ENCODE results near the gene PDAP1. TPM values are rescaled to one million over a fixed set of nuclear protein-coding genes. Genes with fewer than 3 reads are reported as not detected.

The PDAP1 gene
- total and polyA plus RNA-seq, 9 of the 15 experiments (the other 6 are each of a cell fraction or from before 2014, with no cell fraction given): 10.2 to 315 (median 129) TPM

DNA sequence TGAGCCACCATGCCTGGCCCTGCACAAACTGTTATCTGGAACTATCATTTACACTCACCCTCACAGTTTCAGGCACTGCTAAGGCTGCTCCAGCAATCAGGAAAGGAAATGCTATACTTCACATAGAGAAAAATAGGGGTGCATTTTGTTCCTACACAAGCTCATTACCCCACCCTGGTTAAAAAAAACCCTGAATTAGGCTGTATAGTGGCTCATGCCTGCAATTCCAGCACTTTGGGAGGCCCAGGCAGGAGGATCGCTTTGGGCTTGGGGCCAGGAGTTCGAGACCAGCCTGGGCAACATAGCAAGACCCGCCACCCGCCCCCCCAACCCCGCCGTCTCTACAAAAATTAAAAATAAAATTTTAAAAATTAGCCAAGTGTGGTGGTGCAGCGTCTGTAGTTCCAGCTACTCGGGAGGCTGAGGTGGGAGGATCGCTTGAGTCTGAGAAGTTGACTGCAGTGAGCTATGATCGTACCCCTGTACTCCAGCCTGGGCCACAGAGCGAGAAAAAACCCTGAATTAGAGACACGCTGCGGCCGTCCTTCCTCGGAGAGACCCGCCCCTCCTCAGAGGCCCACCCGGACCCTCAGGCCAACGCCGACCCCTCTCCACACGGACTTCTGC is 29.7 kb upstream of the PDAP1 start:
- ChIA-PET CTCF (ENCODE audit: low intra/inter-chr PET ratio) (no interaction called here), POLR2A (interaction anchor here (0.7 to 2.4 kb wide), 9 partner anchors 9 to 40 kb away, joined by 3 to 11 read pairs (median 4); partner anchors contain the start of genes BUD31 and PDAP1)
- Histone ChIP-seq H3K36me3 (ENCODE audit: control insufficient read depth, insufficient read depth, low read length) (peaks cover 63% of the 10 kb centered on the region), H3K9me1 (ENCODE audit: control insufficient read depth, insufficient read depth, low read length) (peaks cover 5% of the 10 kb centered on the region), H2AFZ (ENCODE audit: low read depth, low read length) (peak overlapping the region; percentile 89), H3K9me3 (replicated peaks; ENCODE audit: control insufficient read depth, insufficient read depth, low read depth, low read length) (no peaks in the 10 kb centered on the region), H3K27ac (ENCODE audit: extremely low read depth, low read depth, low read length) (peak overlapping the region; percentile 80), H3K79me2 (ENCODE audit: control insufficient read depth, insufficient read depth, low read length) (peaks cover 55% of the 10 kb centered on the region), H3K4me2 (ENCODE audit: insufficient read depth, low read length) (peak overlapping the region; percentile 98), H4K20me1 (replicated peaks; ENCODE audit: control insufficient read depth, insufficient read depth, low read length) (peaks cover 12% of the 10 kb centered on the region), H3K27me3 (ENCODE audit: control insufficient read depth in 2 of 2, insufficient read depth in 2 of 2, low read length in 2 of 2) (no peaks in the 10 kb centered on the region), H3K4me1 (replicated peaks in 1 of 2; ENCODE audit: control insufficient read depth in 2 of 2, insufficient read depth in 2 of 2, low read length in 2 of 2) (peaks cover 18 to 40% of the 10 kb centered on the region in 2 experiments; a peak in 4 of 5 replicates), H3K4me3 (peak overlapping the region; percentile 98), H3K9ac (ENCODE audit: insufficient read depth in 1 of 2, low read depth in 2 of 2, low read length in 2 of 2) (peak overlapping the region; percentile 93 to 94)
- in situ Hi-C loops (cut with MboI): no loop called here
- intact Hi-C loops (cut with micrococcal nuclease): no loop called here
- FAIRE-seq: no peak
- ATAC-seq: peak; percentile 36
- peak in 1 of 4 experiments; percentile 33 for DNase-seq (ENCODE audit: extremely low read depth in 1 of 4, low spot score in 3 of 4)
- 1% methylated on average over 20 of the region's 20 CpGs for WGBS (ENCODE audit: insufficient coverage, low coverage, missing lambda C conversion rate)
- TSS peak; percentile 65 for BruUV-seq (replicated peaks)
- TF ChIP-seq DDX20 (tag; IDR thresholded peaks at IDR 0.05; ENCODE audit: low read depth) (no peak), ZNF551 (CRISPR knock-in tag; IDR thresholded peaks at IDR 0.05) (no peak), FOXA1 (IDR thresholded peaks at IDR 0.05; ENCODE audit: borderline replicate concordance) (no peak), ZNF707 (CRISPR knock-in tag; conservative IDR thresholded peaks at IDR 0.05) (no peak), RBBP5 (IDR thresholded peaks at IDR 0.05; ENCODE audit: borderline replicate concordance, insufficient read depth, low read length, poor library complexity, severe bottlenecking) (no peak), L3MBTL2 (IDR thresholded peaks at IDR 0.05) (no peak), POLR2H (tag; IDR thresholded peaks at IDR 0.05; ENCODE audit: low read depth) (no peak), ZNF717 (CRISPR knock-in tag; IDR thresholded peaks at IDR 0.05) (no peak), ARID1B (IDR thresholded peaks at IDR 0.05) (no peak), ESRRB (CRISPR knock-in tag; IDR thresholded peaks at IDR 0.05; ENCODE audit: borderline replicate concordance) (no peak), ZNF282 (CRISPR knock-in tag; IDR thresholded peaks at IDR 0.05) (no peak)
- TF ChIP-seq, protein P1, sequence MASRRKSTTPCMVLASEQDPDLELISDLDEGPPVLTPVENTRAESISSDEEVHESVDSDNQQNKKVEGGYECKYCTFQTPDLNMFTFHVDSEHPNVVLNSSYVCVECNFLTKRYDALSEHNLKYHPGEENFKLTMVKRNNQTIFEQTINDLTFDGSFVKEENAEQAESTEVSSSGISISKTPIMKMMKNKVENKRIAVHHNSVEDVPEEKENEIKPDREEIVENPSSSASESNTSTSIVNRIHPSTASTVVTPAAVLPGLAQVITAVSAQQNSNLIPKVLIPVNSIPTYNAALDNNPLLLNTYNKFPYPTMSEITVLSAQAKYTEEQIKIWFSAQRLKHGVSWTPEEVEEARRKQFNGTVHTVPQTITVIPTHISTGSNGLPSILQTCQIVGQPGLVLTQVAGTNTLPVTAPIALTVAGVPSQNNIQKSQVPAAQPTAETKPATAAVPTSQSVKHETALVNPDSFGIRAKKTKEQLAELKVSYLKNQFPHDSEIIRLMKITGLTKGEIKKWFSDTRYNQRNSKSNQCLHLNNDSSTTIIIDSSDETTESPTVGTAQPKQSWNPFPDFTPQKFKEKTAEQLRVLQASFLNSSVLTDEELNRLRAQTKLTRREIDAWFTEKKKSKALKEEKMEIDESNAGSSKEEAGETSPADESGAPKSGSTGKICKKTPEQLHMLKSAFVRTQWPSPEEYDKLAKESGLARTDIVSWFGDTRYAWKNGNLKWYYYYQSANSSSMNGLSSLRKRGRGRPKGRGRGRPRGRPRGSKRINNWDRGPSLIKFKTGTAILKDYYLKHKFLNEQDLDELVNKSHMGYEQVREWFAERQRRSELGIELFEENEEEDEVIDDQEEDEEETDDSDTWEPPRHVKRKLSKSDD (conservative IDR thresholded peaks at IDR 0.05; ENCODE audit: low read length): no peak

All from K562 (cell line).